Fibroblast of pulmonary artery (primary cell): ENCODE data around the gene CACNA1D.

Experiments used
- DNase-seq: peaks from one replicate; pipeline ENCODE4 v3.0.0-alpha.2; 2010; ENCODE audit warnings: low read depth
- H3K4me3 ChIP-seq: replicated peaks from 2 replicates; pipeline ENCODE4 v1.5.1; 2011; ENCODE audit warnings: low read depth, mild to moderate bottlenecking, control low read depth, low read length, moderate library complexity
- TF ChIP-seq, protein P1 (sequence below): IDR thresholded peaks from 2 replicates; pipeline ENCODE4 v1.5.1; 2011; ENCODE audit warnings: mild to moderate bottlenecking, control low read depth, low read length, inconsistent platforms; ENCODE audit errors: missing control alignments

Gene CACNA1D

DNA sequence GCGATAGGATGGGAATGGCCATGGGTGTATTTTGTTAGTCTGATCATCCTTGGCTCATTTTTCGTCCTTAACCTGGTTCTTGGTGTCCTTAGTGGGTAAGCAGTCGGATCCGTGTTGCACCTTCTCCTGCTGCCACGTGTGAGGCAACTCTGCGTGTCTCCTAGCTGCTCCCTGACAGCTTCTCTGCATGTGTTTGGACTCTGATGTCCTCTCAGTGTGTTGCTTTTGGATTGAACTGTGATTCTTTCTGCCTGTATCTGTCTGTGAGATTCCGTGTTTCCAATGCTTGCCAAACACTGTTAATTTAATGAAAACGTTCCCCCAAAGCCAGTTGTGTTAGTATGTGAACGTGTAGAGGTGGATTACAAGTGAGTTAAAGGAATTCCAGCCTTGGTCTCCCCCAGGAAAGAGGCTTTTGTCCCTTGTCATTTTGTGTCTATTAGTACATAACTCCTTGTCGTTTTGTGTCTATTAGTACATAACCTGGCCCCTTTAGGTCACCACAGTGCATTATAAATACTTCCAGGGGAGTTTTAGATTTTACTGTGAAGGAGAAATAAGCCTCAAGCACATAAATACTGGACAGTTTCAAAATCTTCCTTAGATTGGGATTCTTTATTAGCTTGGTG, 179.4 kb downstream of the CACNA1D start:
- no peak overlapping the region for H3K4me3 ChIP-seq
- no peak for DNase-seq
- TF ChIP-seq, protein P1, sequence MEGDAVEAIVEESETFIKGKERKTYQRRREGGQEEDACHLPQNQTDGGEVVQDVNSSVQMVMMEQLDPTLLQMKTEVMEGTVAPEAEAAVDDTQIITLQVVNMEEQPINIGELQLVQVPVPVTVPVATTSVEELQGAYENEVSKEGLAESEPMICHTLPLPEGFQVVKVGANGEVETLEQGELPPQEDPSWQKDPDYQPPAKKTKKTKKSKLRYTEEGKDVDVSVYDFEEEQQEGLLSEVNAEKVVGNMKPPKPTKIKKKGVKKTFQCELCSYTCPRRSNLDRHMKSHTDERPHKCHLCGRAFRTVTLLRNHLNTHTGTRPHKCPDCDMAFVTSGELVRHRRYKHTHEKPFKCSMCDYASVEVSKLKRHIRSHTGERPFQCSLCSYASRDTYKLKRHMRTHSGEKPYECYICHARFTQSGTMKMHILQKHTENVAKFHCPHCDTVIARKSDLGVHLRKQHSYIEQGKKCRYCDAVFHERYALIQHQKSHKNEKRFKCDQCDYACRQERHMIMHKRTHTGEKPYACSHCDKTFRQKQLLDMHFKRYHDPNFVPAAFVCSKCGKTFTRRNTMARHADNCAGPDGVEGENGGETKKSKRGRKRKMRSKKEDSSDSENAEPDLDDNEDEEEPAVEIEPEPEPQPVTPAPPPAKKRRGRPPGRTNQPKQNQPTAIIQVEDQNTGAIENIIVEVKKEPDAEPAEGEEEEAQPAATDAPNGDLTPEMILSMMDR: no peak

DNA sequence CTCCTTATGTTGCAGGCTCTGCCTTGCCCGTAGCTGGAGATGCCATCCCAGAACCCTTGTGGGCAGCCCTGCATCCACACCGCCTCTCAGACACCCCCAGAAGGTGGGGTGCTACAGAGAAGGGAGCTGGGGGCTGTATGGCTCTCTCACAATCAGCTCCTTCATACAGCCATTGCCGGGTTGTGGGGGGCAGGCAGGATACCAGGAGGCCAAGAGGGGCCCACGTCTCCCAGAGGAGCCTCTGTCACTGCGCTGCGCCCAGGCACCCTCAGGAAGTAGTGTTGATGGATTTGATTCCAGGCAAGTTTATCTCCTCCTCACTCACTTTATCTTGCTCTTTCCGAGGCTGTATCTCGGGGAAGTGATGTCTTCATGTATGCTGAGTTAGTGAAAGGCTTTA, 180.2 kb downstream of the CACNA1D start:
- TF ChIP-seq, protein P1: no peak

DNA sequence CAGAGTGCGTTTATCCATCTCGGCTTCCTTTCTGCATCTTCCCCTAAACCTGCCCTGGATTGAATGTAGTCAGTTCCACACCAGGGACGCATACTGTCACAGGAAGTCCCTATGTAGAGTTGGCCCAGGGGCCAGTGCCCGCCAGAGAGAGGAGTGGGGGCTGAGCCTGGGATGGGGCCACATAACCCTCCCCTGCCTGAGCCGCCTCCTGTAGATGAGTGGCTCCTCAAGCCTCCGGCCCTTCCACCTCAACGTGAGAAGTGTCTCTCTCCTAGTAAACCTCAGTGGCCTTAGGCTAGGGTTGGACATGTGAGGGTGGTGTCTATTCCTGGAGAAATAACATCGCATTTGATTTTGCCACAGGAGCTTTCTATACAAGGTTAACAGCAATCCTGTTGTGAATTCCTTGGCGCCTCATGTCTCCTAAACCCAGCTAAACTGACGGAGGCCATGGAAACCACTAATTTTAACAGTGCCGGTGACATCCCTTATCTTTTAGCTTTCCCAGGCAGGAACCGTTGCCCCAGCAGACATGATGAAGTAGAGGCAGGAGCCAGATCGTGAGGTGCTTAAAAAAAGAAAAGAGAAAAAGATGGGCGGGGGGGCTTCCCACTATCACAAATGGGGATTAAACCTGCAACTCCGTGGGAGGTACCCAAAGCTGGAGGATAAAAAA, 180.7 kb downstream of the CACNA1D start:
- TF ChIP-seq, protein P1: no peak
- H3K4me3 ChIP-seq: no peak overlapping the region
- DNase-seq: no peak

More for the DNA sequence above, 180.2 kb downstream of the CACNA1D start:
- DNase-seq: no peak
- no peak overlapping the region for H3K4me3 ChIP-seq

DNA sequence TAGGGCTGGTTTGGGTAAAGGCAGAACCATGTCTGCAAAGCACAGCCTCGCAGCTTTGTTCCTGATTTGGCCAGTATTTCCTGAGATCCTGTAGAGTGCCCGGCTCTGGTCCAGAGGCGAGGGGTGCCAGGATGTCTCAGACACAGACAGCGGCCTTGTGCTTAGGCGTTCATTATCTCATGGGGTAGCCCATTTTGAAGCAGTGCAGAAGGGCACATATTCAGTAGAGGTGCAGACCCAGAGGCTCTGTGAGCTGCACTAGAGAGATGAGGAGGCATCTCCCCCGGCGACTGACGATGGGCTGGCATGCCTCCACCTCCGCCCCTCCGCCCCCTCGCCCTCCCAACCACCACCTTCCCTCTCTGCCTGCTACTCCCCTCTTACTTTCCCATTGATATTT, 181.5 kb downstream of the CACNA1D start:
- no peak overlapping the region for H3K4me3 ChIP-seq
- TF ChIP-seq, protein P1: no peak
- no peak for DNase-seq

DNA sequence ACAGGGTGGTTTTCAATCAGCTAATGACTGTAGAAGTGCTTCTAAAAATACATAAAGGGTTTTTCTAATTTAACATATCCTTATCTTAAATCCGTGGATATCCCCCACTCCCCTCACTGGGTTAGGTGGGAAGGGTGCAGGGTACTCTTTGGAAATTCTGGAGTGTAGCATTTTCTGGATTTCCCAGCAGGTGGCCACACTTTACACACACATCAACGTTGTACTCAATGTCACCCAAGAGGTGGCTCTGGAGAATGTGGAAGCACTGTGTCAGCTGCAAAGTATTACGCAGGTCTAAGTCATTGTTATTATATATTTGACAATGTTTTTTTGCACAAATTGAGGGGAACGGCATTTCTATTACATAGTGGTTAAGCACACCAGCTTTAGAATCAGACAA, 183.0 kb downstream of the CACNA1D start:
- no peak overlapping the region for H3K4me3 ChIP-seq
- no peak for DNase-seq
- TF ChIP-seq, protein P1: no peak

DNA sequence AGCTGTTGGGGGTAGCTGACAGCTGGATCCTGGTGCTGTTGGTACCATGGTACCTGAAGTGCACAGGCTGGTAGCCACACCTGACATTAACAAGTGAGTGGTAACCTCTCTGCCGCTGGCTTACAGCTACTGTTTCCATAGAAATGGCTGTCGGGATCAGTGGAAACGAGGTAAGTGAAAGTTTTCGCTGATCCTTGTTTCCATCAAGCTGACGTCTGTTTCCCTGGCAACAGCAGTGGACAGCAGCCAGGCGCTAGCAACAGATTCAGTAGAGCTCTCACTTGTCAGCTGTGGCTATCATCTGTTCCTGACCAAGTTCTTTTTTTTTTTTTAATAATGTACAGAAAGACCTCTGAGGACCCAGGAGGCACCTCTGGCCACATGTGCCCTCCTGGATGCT, 185.6 kb downstream of the CACNA1D start:
- TF ChIP-seq, protein P1: no peak
- no peak overlapping the region for H3K4me3 ChIP-seq
- peak; percentile 18 for DNase-seq

DNA sequence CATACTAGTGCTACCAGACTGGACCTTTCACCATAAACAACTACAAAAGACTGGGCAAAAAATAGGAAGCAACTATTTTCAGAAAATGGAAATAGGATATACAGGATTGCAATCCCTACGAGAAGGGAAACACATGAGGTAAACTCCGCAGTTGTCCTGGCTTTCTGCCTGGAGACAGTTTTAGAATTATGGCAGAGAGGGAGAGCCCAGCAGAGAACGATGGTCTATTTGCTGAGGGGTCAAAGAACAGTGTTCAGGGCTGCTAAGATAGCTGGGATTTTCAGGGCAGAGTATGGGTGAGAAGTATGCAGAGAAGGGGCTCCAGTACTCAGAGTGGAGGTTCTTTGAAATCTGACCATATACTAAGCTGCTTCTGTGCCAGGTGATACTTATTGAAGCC, 188.4 kb downstream of the CACNA1D start:
- H3K4me3 ChIP-seq: no peak overlapping the region
- TF ChIP-seq, protein P1: no peak
- no peak for DNase-seq
